WTC11 (cell line): ENCODE data around the gene GEMIN7. TPM values are rescaled to one million over a fixed set of nuclear protein-coding genes. Genes with fewer than 3 reads are reported as not detected.
"Not testable (repeated sequence)": the region's sequence is repeated elsewhere in the genome, so short reads cannot be mapped to it uniquely, and the experiment has no call there.

Experiments used
- ATAC-seq: fragments of 200-7000 bp; cut with Tn5 transposase; 2 replicates; pipeline ENCODE4 v1.10.0; 2021; ENCODE audit warnings: mild to moderate bottlenecking, moderate library complexity
- CTCF ChIA-PET: fragments of 300-600 bp; sonication (Branson Sonifier 250); formaldehyde crosslinking; loops from one replicate; lab custom pipeline; 2021; ENCODE audit warnings: antibody characterized with exemption; lab: Charles Lee
- POLR2A ChIA-PET: fragments of 350-600 bp; sonication (Branson Sonifier 250); formaldehyde crosslinking; loops from one replicate; lab custom pipeline; 2021; ENCODE audit warnings: antibody characterized with exemption; lab: Charles Lee
- DNase-seq: peaks from one replicate; pipeline ENCODE4 v3.0.0; 2021; ENCODE audit warnings: low spot score
- H3K27ac Mint-ChIP-seq: 2 replicates; pipeline ENCODE4 v1.8.0; 2021; ENCODE audit warnings: mixed read lengths
- H3K27me3 Mint-ChIP-seq: 2 replicates; pipeline ENCODE4 v1.8.0; 2021; ENCODE audit warnings: low read depth, mild to moderate bottlenecking, moderate library complexity, mixed read lengths
- H3K36me3 Mint-ChIP-seq: 2 replicates; pipeline ENCODE4 v1.8.0; 2021; ENCODE audit warnings: mixed read lengths
- H3K4me1 Mint-ChIP-seq: 2 replicates; pipeline ENCODE4 v1.8.0; 2022; ENCODE audit warnings: mixed read lengths
- H3K4me3 Mint-ChIP-seq: 2 replicates; pipeline ENCODE4 v1.8.0; 2021; ENCODE audit warnings: mild to moderate bottlenecking, moderate library complexity, mixed read lengths
- H3K9me3 Mint-ChIP-seq: 2 replicates; pipeline ENCODE4 v1.8.0; 2021; ENCODE audit warnings: mixed read lengths
- ATF2 ChIP-seq: sonication (generic); formaldehyde crosslinking; IDR thresholded peaks from 2 replicates; pipeline ENCODE4 v1.8.1; 2022; ENCODE audit warnings: low read depth, missing genetic modification reagents, borderline replicate concordance
- CREB1 ChIP-seq: sonication (generic); formaldehyde crosslinking; IDR thresholded peaks from 2 replicates; pipeline ENCODE4 v1.8.0; 2023; ENCODE audit warnings: mild to moderate bottlenecking, missing genetic modification reagents
- CREM ChIP-seq: sonication (generic); formaldehyde crosslinking; IDR thresholded peaks from 2 replicates; pipeline ENCODE4 v1.8.1; 2022; ENCODE audit warnings: mild to moderate bottlenecking, missing genetic modification reagents, moderate library complexity
- CTCF ChIP-seq: fragments of 200-600 bp; IDR thresholded peaks from 2 replicates; pipeline ENCODE4 v1.8.0; 2022; ENCODE audit warnings: antibody characterized with exemption
- GRHL2 ChIP-seq: fragments of 250-450 bp; sonication (Bioruptor Pico); IDR thresholded peaks from 2 replicates; pipeline ENCODE4 v1.8.0; 2022; ENCODE audit warnings: mild to moderate bottlenecking, moderate library complexity; ENCODE audit not compliant: insufficient replicate concordance, severe bottlenecking
- JUN ChIP-seq: sonication (generic); formaldehyde crosslinking; IDR thresholded peaks from 2 replicates; pipeline ENCODE4 v1.8.0; 2023; ENCODE audit warnings: mild to moderate bottlenecking, missing genetic modification reagents
- PREB ChIP-seq: sonication (generic); formaldehyde crosslinking; IDR thresholded peaks from 2 replicates; pipeline ENCODE4 v1.8.1; 2022; ENCODE audit warnings: mild to moderate bottlenecking, missing genetic modification reagents, moderate library complexity, borderline replicate concordance
- SMAD3 ChIP-seq: sonication (generic); formaldehyde crosslinking; IDR thresholded peaks from 2 replicates; pipeline ENCODE4 v1.8.0; 2022; ENCODE audit warnings: missing genetic modification reagents, mild to moderate bottlenecking, borderline replicate concordance
- ZNF396 ChIP-seq: fragments of 250-450 bp; sonication (Bioruptor Pico); IDR thresholded peaks from 2 replicates; pipeline ENCODE4 v1.8.0; 2021; ENCODE audit warnings: mild to moderate bottlenecking, moderate library complexity, borderline replicate concordance
- ZNF512 ChIP-seq: sonication (generic); formaldehyde crosslinking; IDR thresholded peaks from 2 replicates; pipeline ENCODE4 v1.8.1; 2022; ENCODE audit warnings: missing genetic modification reagents, borderline replicate concordance
- total RNA-seq: library from RNA; stranded (reverse); gene quantifications from 3 replicates; pipeline ENCODE4 v1.2.3, GENCODE V29; 2021

Gene GEMIN7
- total RNA-seq, 1 experiment from 2014 or later, result 55.0 TPM

- ATAC-seq (no peak), DNase-seq (no peak)
- no peaks in the 10 kb centered on the region for H3K9me3 Mint-ChIP-seq
- ChIA-PET CTCF (interaction anchor here (3.0 kb wide), 1 partner anchor 45 kb away, joined by 11 read pairs; no protein-coding TSS in a partner anchor), POLR2A (interaction anchor here (1.6 kb wide), 1 partner anchor 12 kb away, joined by 6 read pairs; the partner anchor contains the start of gene PPP1R37)
- peak overlapping the region; percentile 20 for H3K27ac Mint-ChIP-seq
- H3K27me3 Mint-ChIP-seq, result no peaks in the 10 kb centered on the region
- TF ChIP-seq ZNF512 (no peak), CREM (CRISPR knock-in tag) (no peak), ATF2 (CRISPR knock-in tag) (no peak)
- no peak overlapping the region for H3K4me3 Mint-ChIP-seq
- peaks cover 26% of the 10 kb centered on the region for H3K4me1 Mint-ChIP-seq
- H3K36me3 Mint-ChIP-seq, result no peaks in the 10 kb centered on the region
Measured at GRCh38 chr19:45104658-45105349, 25.7 kb downstream of the GEMIN7 start.

GRCh38 chr19:45106363-45106762 lies 27.3 kb downstream of the GEMIN7 start:
- CTCF ChIA-PET, result not testable (repeated sequence)

GRCh38 chr19:45107621-45108150 lies 28.6 kb downstream of the GEMIN7 start:
- POLR2A ChIA-PET, result interaction anchor here (0.6 kb wide), 1 partner anchor 12 kb away, joined by 4 read pairs; no protein-coding TSS in a partner anchor
- no peaks in the 10 kb centered on the region for H3K36me3 Mint-ChIP-seq

More at GRCh38 chr19:45106363-45106762, 27.3 kb downstream of the GEMIN7 start:
- not testable (repeated sequence) for H3K27me3 Mint-ChIP-seq, DNase-seq, H3K4me3 Mint-ChIP-seq, H3K27ac Mint-ChIP-seq, H3K36me3 Mint-ChIP-seq, H3K9me3 Mint-ChIP-seq, ATAC-seq
- POLR2A ChIA-PET, result interaction anchor here (1.0 kb wide), 1 partner anchor 15 kb away, joined by 3 read pairs; no protein-coding TSS in a partner anchor
- H3K4me1 Mint-ChIP-seq, result peaks cover 26% of the 10 kb centered on the region

More at GRCh38 chr19:45107621-45108150, 28.6 kb downstream of the GEMIN7 start:
- Mint-ChIP-seq H3K4me1 (peaks cover 23% of the 10 kb centered on the region), H3K9me3 (no peaks in the 10 kb centered on the region), H3K27me3 (no peaks in the 10 kb centered on the region), H3K4me3 (no peak overlapping the region), H3K27ac (peak overlapping the region; percentile 38)
- no peak for DNase-seq
- ATAC-seq, result no peak
- CTCF ChIA-PET, result interaction anchor here (1.1 kb wide), 1 partner anchor 91 kb away, joined by 3 read pairs; no protein-coding TSS in a partner anchor
- TF ChIP-seq ZNF396 (CRISPR knock-in tag) (no peak), JUN (CRISPR knock-in tag) (no peak), GRHL2 (CRISPR knock-in tag) (no peak), CREB1 (CRISPR knock-in tag) (no peak), CTCF (no peak), PREB (CRISPR knock-in tag) (no peak), SMAD3 (CRISPR knock-in tag) (no peak)
